Measurements from ENCODE around the gene ELAVL3. TPM values are rescaled to one million over a fixed set of nuclear protein-coding genes. Genes with fewer than 3 reads are reported as not detected.

The ELAVL3 gene
- total and polyA plus RNA-seq, 2 of the 8 experiments (the other 6 are each of a cell fraction or from before 2014, with no cell fraction given): 0.80 to 1.0 TPM

GRCh38 chr19:11485245-11485837, 4.5 kb upstream of the ELAVL3 start:
- Histone ChIP-seq H3K56ac (replicated peaks; ENCODE audit: insufficient read length, low read depth, low read length) (no peak overlapping the region), H4K91ac (replicated peaks; ENCODE audit: insufficient read length, low read length) (no peak overlapping the region), H3K14ac (ENCODE audit: insufficient read length) (no peak overlapping the region), H3K79me2 (ENCODE audit: control insufficient read depth in 1 of 2, insufficient read depth in 2 of 2, low read length in 2 of 2) (no peaks in the 10 kb centered on the region), H3K4ac (replicated peaks; ENCODE audit: insufficient read length, low read depth, low read length) (no peak overlapping the region), H3K4me3 (ENCODE audit: extremely low read depth in 1 of 4, insufficient read depth in 2 of 4, low read depth in 3 of 4, low read length in 4 of 4) (no peak overlapping the region), H4K8ac (ENCODE audit: extremely low read depth, insufficient read depth, low read length) (no peak overlapping the region), H2AFZ (ENCODE audit: low read length) (no peak overlapping the region), H3K36me3 (ENCODE audit: control insufficient read depth in 2 of 4, insufficient read depth in 4 of 4, low read length in 3 of 4) (no peaks in the 10 kb centered on the region; a peak in 1 of 8 replicates), H3K23me2 (ENCODE audit: low read depth, low read length) (no peaks in the 10 kb centered on the region; the same call in 1 of the 2 replicates), H2BK5ac (ENCODE audit: low read depth, low read length) (no peak overlapping the region), H3K79me1 (ENCODE audit: low read depth, low read length) (no peaks in the 10 kb centered on the region), H3K27me3 (replicated peaks in 1 of 4; ENCODE audit: control insufficient read depth in 3 of 4, extremely low read depth in 1 of 4, insufficient read depth in 3 of 4, low read length in 3 of 4) (peaks cover 13 to 17% (median 15%) of the 10 kb centered on the region in 4 experiments), H4K20me1 (replicated peaks in 1 of 2; ENCODE audit: control insufficient read depth in 1 of 2, insufficient read depth in 2 of 2, low read length in 2 of 2) (peaks cover 0 to 9% of the 10 kb centered on the region in 2 experiments), H2BK20ac (ENCODE audit: low read length) (no peak overlapping the region), H3K9me3 (ENCODE audit: insufficient read depth in 2 of 2, low read depth in 1 of 2, low read length in 1 of 2) (no peaks in the 10 kb centered on the region), H2BK12ac (ENCODE audit: low read depth, low read length) (no peak overlapping the region), H4K5ac (ENCODE audit: insufficient read length, low read depth, low read length) (no peak overlapping the region), H3K4me1 (replicated peaks in 1 of 4; ENCODE audit: control insufficient read depth in 3 of 4, insufficient read depth in 4 of 4, low read length in 3 of 4) (peaks cover 0 to 13% (median 5%) of the 10 kb centered on the region in 4 experiments; a peak in 4 of 7 replicates), H2BK15ac (ENCODE audit: low read length) (no peak overlapping the region), H3K4me2 (ENCODE audit: insufficient read depth in 1 of 2, low read depth in 2 of 2, low read length in 2 of 2) (no peak overlapping the region), H3K23ac (ENCODE audit: insufficient read length) (no peak overlapping the region), H2AK5ac (ENCODE audit: low read depth, low read length) (no peak overlapping the region), H3K9ac (replicated peaks in 1 of 4; ENCODE audit: extremely low read depth in 1 of 4, low read depth in 3 of 4, low read length in 3 of 4) (no peak overlapping the region), H2BK120ac (replicated peaks; ENCODE audit: low read depth, low read length) (no peak overlapping the region), H3K18ac (ENCODE audit: extremely low read depth, low read length) (no peak overlapping the region; the same call in 1 of the 2 replicates), H3K27ac (ENCODE audit: low read depth, low read length) (no peak overlapping the region)
- FAIRE-seq: no peak
- WGBS, 2 experiments (ENCODE audit: extremely low coverage in 1 of 2, insufficient coverage in 1 of 2, insufficient read length in 1 of 2, insufficient replicate concordance in 2 of 2, low coverage in 1 of 2, low lambda C conversion rate in 2 of 2, missing lambda C conversion rate in 1 of 2): 87% methylated on average over 13 of the region's 13 CpGs; no CpG with 5 or more reads in 1 of the 2 experiments
- ChIA-PET CTCF (ENCODE audit: partially characterized antibody) (interaction anchor here (0.7 to 6.4 kb wide), 12 partner anchors 10 to 266 kb away, joined by 3 to 37 read pairs (median 4); partner anchors contain the start of genes CCDC159 and TMEM205), POLR2A (ENCODE audit: partially characterized antibody) (no interaction called here)
- no peak for DNase-seq (ENCODE audit: low read depth in 1 of 2, low spot score in 2 of 2)
- TF ChIP-seq GABPA (IDR thresholded peaks at IDR 0.05; ENCODE audit: borderline replicate concordance, insufficient read depth, low read length): no peak
- no peak for TF ChIP-seq KDM1A (IDR thresholded peaks at IDR 0.05; ENCODE audit: borderline replicate concordance, low read length)
- no peak for TF ChIP-seq CBX5 (IDR thresholded peaks at IDR 0.05; ENCODE audit: low read depth, low read length)
- TF ChIP-seq CREB1 (IDR thresholded peaks at IDR 0.05): no peak
- no peak for TF ChIP-seq POLR2A (IDR thresholded peaks at IDR 0.05; ENCODE audit: control extremely low read depth in 1 of 2, low read depth in 2 of 2, low read length in 2 of 2)
- TF ChIP-seq CBX8 (IDR thresholded peaks at IDR 0.05; ENCODE audit: borderline replicate concordance, low read depth, low read length): no peak
- no peak for TF ChIP-seq BACH1 (IDR thresholded peaks at IDR 0.05; ENCODE audit: low read length)
- TF ChIP-seq TAF7 (optimal IDR thresholded peaks at IDR 0.05; ENCODE audit: borderline replicate concordance, low read depth, low read length): no peak
- TF ChIP-seq ATF2 (IDR thresholded peaks at IDR 0.05; ENCODE audit: low read length): no peak
- TF ChIP-seq TCF12 (IDR thresholded peaks at IDR 0.05; ENCODE audit: low read depth, low read length): no peak
